ENCODE measurements around the gene SATB2. TPM values are rescaled to one million over a fixed set of nuclear protein-coding genes. Genes with fewer than 3 reads are reported as not detected.

SATB2 gene
- polyA plus RNA-seq, 4 donors: 10.1 to 16.5 (median 14.7) TPM

GRCh38 chr2:199466692-199467065, 8.9 kb upstream of the SATB2 start:
- DNase-seq (ENCODE audit: low read depth in 4 of 4, low spot score in 2 of 4): no peak

- DNase-seq (ENCODE audit: low read depth in 4 of 4, low spot score in 2 of 4): no peak
Observed at GRCh38 chr2:199465988-199466691, 8.4 kb upstream of the SATB2 start.

- DNase-seq (ENCODE audit: low read depth in 4 of 4, low spot score in 2 of 4): no peak
Observed at GRCh38 chr2:199465390-199465789, 7.7 kb upstream of the SATB2 start.

GRCh38 chr2:199464606-199465352, 7.0 kb upstream of the SATB2 start:
- no peak for DNase-seq (ENCODE audit: low read depth in 4 of 4, low spot score in 2 of 4)

GRCh38 chr2:199463708-199464605, 6.2 kb upstream of the SATB2 start:
- no peak for DNase-seq (ENCODE audit: low read depth in 4 of 4, low spot score in 2 of 4)

- DNase-seq (ENCODE audit: low read depth in 4 of 4, low spot score in 2 of 4): no peak
Observed at GRCh38 chr2:199462956-199463692, 5.4 kb upstream of the SATB2 start.

GRCh38 chr2:199462347-199462955, 4.7 kb upstream of the SATB2 start:
- no peak for DNase-seq (ENCODE audit: low read depth in 4 of 4, low spot score in 2 of 4)

- no peak for DNase-seq (ENCODE audit: low read depth in 4 of 4, low spot score in 2 of 4)
Observed at GRCh38 chr2:199461711-199462346, 4.1 kb upstream of the SATB2 start.

GRCh38 chr2:199460846-199461710, 3.3 kb upstream of the SATB2 start:
- no peak for DNase-seq (ENCODE audit: low read depth in 4 of 4, low spot score in 2 of 4)

GRCh38 chr2:199460101-199460671, 2.4 kb upstream of the SATB2 start:
- DNase-seq (ENCODE audit: low read depth in 4 of 4, low spot score in 2 of 4): no peak

- DNase-seq (ENCODE audit: low read depth in 4 of 4, low spot score in 2 of 4): peak; percentile 88 to 94 (median 92)
Observed at GRCh38 chr2:199459286-199460100, 1.8 kb upstream of the SATB2 start.

GRCh38 chr2:199458806-199459285, 1.1 kb upstream of the SATB2 start:
- DNase-seq (ENCODE audit: low read depth in 4 of 4, low spot score in 2 of 4): no peak

GRCh38 chr2:199458009-199458805, 468 bp upstream of the SATB2 start:
- DNase-seq (ENCODE audit: low read depth in 4 of 4, low spot score in 2 of 4): no peak

- no peak for DNase-seq (ENCODE audit: low read depth in 4 of 4, low spot score in 2 of 4)
Observed at GRCh38 chr2:199456383-199457146, 1.2 kb downstream of the SATB2 start.

- no peak for DNase-seq (ENCODE audit: low read depth in 4 of 4, low spot score in 2 of 4)
Observed at GRCh38 chr2:199455545-199456382, 2.0 kb downstream of the SATB2 start.
